Measurements from ENCODE around the gene CFLAR.
"Not testable (repeated sequence)": the region's sequence is repeated elsewhere in the genome, so short reads cannot be mapped to it uniquely, and the experiment has no call there.

The CFLAR gene

GRCh38 chr2:201116115-201116958 is at the start of gene CFLAR:
CFLAR (plus strand) TSS chr2:201116164; CDS start chr2:201129866, 13,702 bp downstream.
- DNase-seq = peak; percentile 88

GRCh38 chr2:201070948-201071478 is 45.0 kb upstream of the CFLAR start:
- no peak for DNase-seq

GRCh38 chr2:201071479-201072200 is 44.3 kb upstream of the CFLAR start, which contains the start of the genes HYCC2 and NDUFB3:
HYCC2 (minus strand) TSS chr2:201071671; CDS start chr2:201024009, 47,662 bp downstream.
NDUFB3 (plus strand) TSS chr2:201072001; CDS start chr2:201078883, 6,882 bp downstream.
- DNase-seq = peak; percentile 96

GRCh38 chr2:201072201-201072530 is 43.8 kb upstream of the CFLAR start:
- DNase-seq = no peak

- DNase-seq = no peak
These were observed 42.9 kb upstream of the CFLAR start for GRCh38 chr2:201073071-201073470.

GRCh38 chr2:201074996-201075395 is 41.0 kb upstream of the CFLAR start:
- no peak for DNase-seq

GRCh38 chr2:201084863-201085262 is 31.1 kb upstream of the CFLAR start:
- DNase-seq = no peak

GRCh38 chr2:201090574-201090973 is 25.4 kb upstream of the CFLAR start:
- no peak for DNase-seq

GRCh38 chr2:201093573-201093972 is 22.4 kb upstream of the CFLAR start:
- DNase-seq = no peak

- DNase-seq = no peak
These were observed 15.5 kb upstream of the CFLAR start for GRCh38 chr2:201100497-201100896.

GRCh38 chr2:201105759-201106158 is 10.2 kb upstream of the CFLAR start:
- DNase-seq = no peak

- no peak for DNase-seq
These were observed 8.3 kb upstream of the CFLAR start for GRCh38 chr2:201107624-201108023.

- DNase-seq = no peak
These were observed 7.6 kb upstream of the CFLAR start for GRCh38 chr2:201108341-201108740.

- DNase-seq = no peak
These were observed 6.8 kb upstream of the CFLAR start for GRCh38 chr2:201109186-201109585.

- no peak for DNase-seq
These were observed 5.3 kb upstream of the CFLAR start for GRCh38 chr2:201110615-201111014.

- DNase-seq = no peak
These were observed 4.9 kb upstream of the CFLAR start for GRCh38 chr2:201111096-201111495.

GRCh38 chr2:201114350-201114749 is 1.6 kb upstream of the CFLAR start:
- no peak for DNase-seq

- DNase-seq = no peak
These were observed 1.1 kb upstream of the CFLAR start for GRCh38 chr2:201114846-201115245.

GRCh38 chr2:201116959-201117734 is 1.2 kb downstream of the CFLAR start:
- DNase-seq = peak; percentile 83

GRCh38 chr2:201117735-201118094 is 1.8 kb downstream of the CFLAR start:
- DNase-seq = not testable (repeated sequence)

- peak; percentile 91 for DNase-seq
These were observed 2.4 kb downstream of the CFLAR start for GRCh38 chr2:201118121-201118960.
